Kidney (tissue), 14 donors: ENCODE results near the gene ZSWIM7. TPM values are rescaled to one million over a fixed set of nuclear protein-coding genes. Genes with fewer than 3 reads are reported as not detected.

Experiments used
- DNase-seq, 5 donors: peaks; one replicate each; pipeline ENCODE4 v3.0.0-alpha.2; 2013 to 2020
- FAIRE-seq: peaks from 2 replicates; lab custom pipeline; 2012; peaks lifted over from hg19 to GRCh38; lab: Jason Lieb, UNC
- H3K27ac ChIP-seq, 2 donors: one replicate each; pipeline ENCODE4 v1.7.0; 2013; ENCODE audit warnings: low read depth in 2 of 2, low read length in 2 of 2, inconsistent platforms in 1 of 2
- H3K27me3 ChIP-seq: one replicate; pipeline ENCODE4 v1.7.1; 2013; ENCODE audit warnings: low read length, inconsistent platforms; ENCODE audit not compliant: control insufficient read depth, insufficient read depth
- H3K36me3 ChIP-seq, 3 donors: one replicate each; pipeline versions ENCODE4 v1.7.0 to v1.7.1; 2013; ENCODE audit warnings: low read length in 3 of 3, control low read depth in 1 of 3, inconsistent platforms in 1 of 3; ENCODE audit not compliant: insufficient read depth in 3 of 3, control insufficient read depth in 2 of 3
- H3K4me1 ChIP-seq, 3 donors: one replicate each; pipeline versions ENCODE4 v1.7.0 to v1.7.1; 2013; ENCODE audit warnings: low read length in 3 of 3, inconsistent platforms in 1 of 3, low read depth in 1 of 3; ENCODE audit not compliant: control insufficient read depth in 2 of 3, insufficient read depth in 2 of 3
- H3K4me3 ChIP-seq, 3 donors: one replicate each; pipeline versions ENCODE4 v1.7.0 to v1.8.1; 2013; ENCODE audit warnings: low read length in 3 of 3, control low read depth in 1 of 3, inconsistent platforms in 1 of 3
- H3K9ac ChIP-seq, 3 donors: one replicate each; pipeline versions ENCODE4 v1.7.0 to v1.7.1; 2013; ENCODE audit warnings: low read length in 3 of 3, control low read depth in 1 of 3, inconsistent platforms in 1 of 3
- H3K9me3 ChIP-seq, 3 donors: one replicate each; pipeline versions ENCODE4 v1.7.0 to v1.7.1; 2013; ENCODE audit warnings: low read length in 3 of 3, control low read depth in 1 of 3, inconsistent platforms in 1 of 3; ENCODE audit not compliant: control insufficient read depth in 2 of 3, insufficient read depth in 1 of 3
- CTCF ChIP-seq: IDR thresholded peaks from 3 replicates; pipeline ENCODE4 v1.5.1; 2012; ENCODE audit warnings: mild to moderate bottlenecking, moderate library complexity, borderline replicate concordance; ENCODE audit not compliant: insufficient read depth; ENCODE audit errors: extremely low read depth
- intact Hi-C: fragments of 100-400 bp; cut with DNase I; formaldehyde crosslinking; loops from one replicate; pipeline ENCODE4 v1.11.1; 2022
- polyA plus RNA-seq: library from polyadenylated mRNA; stranded (reverse); fragments of 350-450 nt; fragmentation: Illumina TruSeq; extraction: RNeasy Lipid Tissue Mini Kit (QIAGEN cat#74804); gene quantifications from one replicate; pipeline ENCODE4 v1.2.3, GENCODE V29; 2014; ENCODE audit warnings: low read depth, low replicate concordance; ENCODE audit not compliant: insufficient read depth
- total RNA-seq: library from RNA; stranded (reverse); fragmentation: NEBNext Ultra II Directional; extraction: Animal tissue kit (Norgen Biotek cat#: 25700); gene quantifications from one replicate; pipeline ENCODE4 v1.2.1, GENCODE V29; 2021
- donor health status: control.
- donor health status: control.
- donor health status: control.
- donor health status: control.
- donor health status: control.
- donor health status: DM: yes; HTN: yes; CAD: no.
- donor health status: Normal renal cell carcinoma (clear cell type).

Gene ZSWIM7
- total and polyA plus RNA-seq, 2 donors from 2014 or later: 21.0 to 66.7 TPM

GRCh38 chr17:15967706-15968399 is 31.7 kb downstream of the ZSWIM7 start:
- Histone ChIP-seq H3K4me3 (no peak overlapping the region), H3K4me1 (peaks cover 3 to 10% (median 9%) of the 10 kb centered on the region in 3 donors), H3K9me3 (no peaks in the 10 kb centered on the region), H3K9ac (no peak overlapping the region), H3K27ac (no peak overlapping the region), H3K36me3 (no peaks in the 10 kb centered on the region), H3K27me3 (no peaks in the 10 kb centered on the region)
- DNase-seq: no peak
- TF ChIP-seq CTCF: no peak
- intact Hi-C loops: no loop called here
- FAIRE-seq: no peak

- intact Hi-C loops: no loop called here
- no peaks in the 10 kb centered on the region for H3K27me3 ChIP-seq
- TF ChIP-seq CTCF: no peak
- H3K9me3 ChIP-seq: no peaks in the 10 kb centered on the region
- DNase-seq: peak in 4 of 5 donors; percentile 27 to 71 (median 40)
- H3K4me1 ChIP-seq: peaks cover 3 to 10% (median 9%) of the 10 kb centered on the region in 3 donors
- peak overlapping the region; percentile 51 to 70 for H3K27ac ChIP-seq
- H3K36me3 ChIP-seq: no peaks in the 10 kb centered on the region
- FAIRE-seq: no peak
- H3K4me3 ChIP-seq: no peak overlapping the region
- no peak overlapping the region for H3K9ac ChIP-seq
These were observed 32.6 kb downstream of the ZSWIM7 start for GRCh38 chr17:15966879-15967248.

- peak overlapping the region; percentile 51 to 70 for H3K27ac ChIP-seq
- H3K36me3 ChIP-seq: no peaks in the 10 kb centered on the region
- no peak for FAIRE-seq
- H3K27me3 ChIP-seq: no peaks in the 10 kb centered on the region
- H3K9ac ChIP-seq: peak overlapping the region in 1 of 3 donors; percentile 25
- H3K4me1 ChIP-seq: peaks cover 3 to 10% (median 9%) of the 10 kb centered on the region in 3 donors
- intact Hi-C loops: no loop called here
- no peak overlapping the region for H3K4me3 ChIP-seq
- no peaks in the 10 kb centered on the region for H3K9me3 ChIP-seq
- peak in 4 of 5 donors; percentile 46 to 68 (median 60) for DNase-seq
- TF ChIP-seq CTCF: no peak
These were observed 33.2 kb downstream of the ZSWIM7 start for GRCh38 chr17:15966183-15966878.
